Omental fat pad (tissue), 4 donors: ENCODE results near the gene RPN2. TPM values are rescaled to one million over a fixed set of nuclear protein-coding genes. Genes with fewer than 3 reads are reported as not detected.

ENCODE experiments used
- ATAC-seq: fragments of 150-250 bp; one replicate; pipeline ENCODE4 v1.9.1; 2016; ENCODE audit warnings: mild to moderate bottlenecking, moderate library complexity; ENCODE audit not compliant: low FRiP score
- DNase-seq: peaks from one replicate; pipeline ENCODE4 v3.0.0-alpha.2; 2019; ENCODE audit warnings: low spot score
- total RNA-seq, 4 donors: library from RNA; depleted of rRNA; stranded (reverse); fragments of >200 nt; gene quantifications; one replicate each; pipeline ENCODE4 v1.1.0, GENCODE V29; 2016
- TF ChIP-seq, protein P1 (sequence below), 3 donors: fragments of 450-650 bp; IDR thresholded peaks; one replicate each; pipeline ENCODE4 v1.5.1; 2016 to 2017; ENCODE audit warnings: antibody characterized with exemption in 3 of 3, mild to moderate bottlenecking in 3 of 3, moderate library complexity in 2 of 3

Gene RPN2
- total RNA-seq, 4 donors from 2014 or later = 105 to 168 (median 156) TPM

DNA sequence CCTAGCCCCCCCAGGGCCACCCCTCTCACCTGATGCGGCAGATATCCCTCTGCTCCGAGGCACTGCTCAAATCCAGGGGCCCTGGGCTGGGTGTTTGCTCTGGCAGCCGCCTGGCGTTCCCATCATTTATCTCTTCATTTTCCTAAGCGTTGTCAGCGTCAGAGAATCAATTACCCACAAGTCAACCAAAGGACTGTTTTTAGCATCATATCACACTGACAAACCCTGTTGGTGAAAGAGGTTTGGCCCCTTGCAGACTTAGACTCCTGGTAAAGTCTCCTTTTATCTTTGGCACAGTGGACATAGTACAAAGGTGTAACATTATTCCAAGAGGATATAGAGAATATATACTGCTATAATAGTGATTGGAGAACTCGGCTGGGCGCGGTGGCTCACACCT, 82.6 kb downstream of the RPN2 start, which contains the start of gene GHRH:
GHRH (minus strand) TSS at position 101 of the 400 bp plus-strand sequence. CDS start 4,925 bp downstream, outside the sequence.
- DNase-seq = no peak
- ATAC-seq = no peak
- TF ChIP-seq, protein P1, sequence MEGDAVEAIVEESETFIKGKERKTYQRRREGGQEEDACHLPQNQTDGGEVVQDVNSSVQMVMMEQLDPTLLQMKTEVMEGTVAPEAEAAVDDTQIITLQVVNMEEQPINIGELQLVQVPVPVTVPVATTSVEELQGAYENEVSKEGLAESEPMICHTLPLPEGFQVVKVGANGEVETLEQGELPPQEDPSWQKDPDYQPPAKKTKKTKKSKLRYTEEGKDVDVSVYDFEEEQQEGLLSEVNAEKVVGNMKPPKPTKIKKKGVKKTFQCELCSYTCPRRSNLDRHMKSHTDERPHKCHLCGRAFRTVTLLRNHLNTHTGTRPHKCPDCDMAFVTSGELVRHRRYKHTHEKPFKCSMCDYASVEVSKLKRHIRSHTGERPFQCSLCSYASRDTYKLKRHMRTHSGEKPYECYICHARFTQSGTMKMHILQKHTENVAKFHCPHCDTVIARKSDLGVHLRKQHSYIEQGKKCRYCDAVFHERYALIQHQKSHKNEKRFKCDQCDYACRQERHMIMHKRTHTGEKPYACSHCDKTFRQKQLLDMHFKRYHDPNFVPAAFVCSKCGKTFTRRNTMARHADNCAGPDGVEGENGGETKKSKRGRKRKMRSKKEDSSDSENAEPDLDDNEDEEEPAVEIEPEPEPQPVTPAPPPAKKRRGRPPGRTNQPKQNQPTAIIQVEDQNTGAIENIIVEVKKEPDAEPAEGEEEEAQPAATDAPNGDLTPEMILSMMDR (IDR thresholded peaks at IDR 0.05) = no peak

DNA sequence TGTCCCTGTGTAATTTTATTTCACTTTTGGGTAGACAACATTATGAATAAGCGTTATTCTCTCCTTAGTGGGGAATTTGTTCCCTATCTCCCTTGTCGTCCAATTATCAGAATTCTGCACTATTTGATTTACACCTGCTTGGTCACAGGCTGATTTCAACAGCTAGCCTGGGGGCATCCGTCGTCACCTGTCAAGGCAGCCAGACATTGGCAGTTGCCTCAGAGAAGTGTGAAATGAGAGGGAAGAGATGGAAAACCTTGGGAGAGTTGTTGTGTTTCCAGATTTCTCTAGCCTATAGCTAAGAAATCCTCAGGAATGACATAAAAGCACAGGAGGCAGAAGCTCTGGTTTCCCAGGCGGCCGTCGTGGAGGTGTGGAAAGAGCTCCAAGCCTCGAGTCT, 83.4 kb downstream of the RPN2 start:
- ATAC-seq = no peak
- TF ChIP-seq, protein P1 (IDR thresholded peaks at IDR 0.05) = no peak
- DNase-seq = no peak

DNA sequence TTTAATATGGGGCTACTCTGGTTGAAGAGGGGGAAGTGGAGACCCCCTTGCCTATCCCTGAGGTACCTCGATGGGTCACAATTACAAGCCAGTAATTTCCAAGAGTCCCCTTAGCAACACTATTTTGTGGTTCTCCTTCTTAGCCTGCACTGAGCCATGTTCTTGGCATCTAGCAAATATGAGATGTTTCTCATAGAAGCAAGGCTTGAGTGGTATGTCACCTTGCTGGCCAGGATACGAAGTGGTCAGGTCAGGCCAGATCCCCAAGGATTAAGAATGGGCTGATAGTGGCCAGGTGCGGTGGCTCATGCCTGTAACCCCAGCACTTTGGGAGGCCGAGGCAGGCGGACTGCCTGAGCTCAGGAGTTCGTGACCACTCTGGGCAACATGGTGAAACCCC, 84.6 kb downstream of the RPN2 start:
- TF ChIP-seq, protein P1 (IDR thresholded peaks at IDR 0.05) = no peak
- ATAC-seq = no peak
- no peak for DNase-seq

DNA sequence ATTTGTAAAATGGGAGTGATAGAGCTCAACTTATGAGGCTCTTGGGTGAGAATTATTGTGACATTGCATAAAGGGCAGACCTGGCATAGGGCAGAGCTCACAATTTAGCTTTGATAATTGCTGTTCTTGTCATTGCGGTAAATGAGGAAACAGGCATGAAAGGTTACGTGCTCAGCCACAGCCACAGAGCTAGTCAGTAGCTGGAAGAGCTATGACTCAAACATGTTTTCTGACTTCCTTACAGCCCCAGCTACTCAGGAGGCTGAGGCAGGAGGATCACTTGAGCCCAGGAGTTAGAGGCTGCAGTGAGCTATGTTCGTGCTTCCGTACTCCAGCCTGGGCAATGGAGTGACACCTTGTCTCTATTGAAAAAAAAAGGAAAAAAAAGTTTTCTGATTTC, 86.0 kb downstream of the RPN2 start:
- TF ChIP-seq, protein P1 (IDR thresholded peaks at IDR 0.05) = no peak
- ATAC-seq (no peak), DNase-seq (no peak)

DNA sequence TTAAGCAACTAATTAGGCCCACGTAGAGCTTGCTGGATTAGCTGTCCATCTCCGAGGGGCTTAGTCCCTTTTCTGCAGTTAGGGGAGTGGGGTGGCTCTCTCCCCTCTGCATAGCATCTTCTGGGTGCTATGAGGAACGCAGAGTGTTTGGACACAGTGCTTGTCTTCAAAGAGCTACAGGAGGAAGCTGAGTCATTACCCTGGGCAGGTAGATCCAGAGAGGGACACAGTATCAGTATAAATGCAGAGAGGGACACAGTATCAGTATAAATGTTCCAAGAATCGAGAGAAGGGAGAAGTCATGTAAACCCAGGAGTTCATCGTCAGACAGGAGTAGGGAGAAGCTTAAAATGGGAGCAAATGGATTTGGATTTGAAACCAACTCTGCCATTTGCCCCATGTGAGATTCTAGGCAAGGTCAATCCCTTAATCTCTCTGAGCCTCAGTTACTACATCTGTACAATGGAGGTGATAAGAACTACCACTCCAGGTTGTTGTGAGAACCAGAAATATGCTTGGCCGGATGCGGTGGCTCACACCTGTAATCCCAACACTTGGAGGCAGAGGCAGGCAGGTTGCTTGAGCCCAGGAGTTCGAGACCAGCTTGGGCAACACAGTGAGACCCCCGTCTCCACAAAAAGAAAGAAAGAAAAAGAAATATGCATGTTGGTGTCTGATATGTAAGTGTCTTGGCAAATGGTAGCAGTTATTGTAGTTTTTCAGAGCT, 88.0 kb downstream of the RPN2 start:
- TF ChIP-seq, protein P1 (IDR thresholded peaks at IDR 0.05) = no peak
- DNase-seq = no peak
- no peak for ATAC-seq

DNA sequence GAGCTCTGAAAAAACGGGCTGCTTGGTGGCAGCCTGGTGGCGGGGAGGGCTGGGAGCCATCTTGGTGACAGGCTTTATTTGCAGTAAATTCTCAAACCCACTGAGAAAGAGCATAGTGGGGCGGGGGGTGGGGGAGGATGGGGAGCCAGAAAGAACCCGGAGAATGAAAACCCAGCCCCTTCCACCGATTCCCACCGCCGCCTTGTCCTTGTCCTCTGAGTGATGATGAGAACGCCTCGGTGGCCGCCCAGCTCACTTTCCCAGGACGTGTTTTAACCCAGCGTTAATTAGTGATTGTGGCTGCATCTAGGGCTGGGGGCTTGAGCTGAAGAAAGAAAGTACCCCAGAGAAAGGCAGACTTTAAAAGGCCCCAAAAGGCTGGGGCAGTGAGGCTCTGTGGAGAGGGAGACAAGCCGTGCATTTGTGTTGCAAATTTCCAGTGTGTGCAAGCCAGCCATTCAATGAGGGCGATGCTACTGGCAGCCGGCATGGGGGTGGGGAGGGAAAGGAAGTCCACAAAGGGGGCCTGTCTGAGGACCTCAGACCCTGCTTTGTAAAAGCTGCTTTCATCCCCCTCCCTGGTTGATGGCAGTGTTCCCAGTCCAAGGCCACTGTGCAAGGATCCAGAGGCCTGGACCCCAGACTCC, 88.7 kb downstream of the RPN2 start:
- TF ChIP-seq, protein P1 (IDR thresholded peaks at IDR 0.05) = no peak
- ATAC-seq = no peak

More for the DNA sequence above, 88.7 kb downstream of the RPN2 start:
- DNase-seq = no peak
